ENCODE data around the gene GSTT2. TPM values are rescaled to one million over a fixed set of nuclear protein-coding genes. Genes with fewer than 3 reads are reported as not detected.
A peak's percentile ranks its signal among the peaks of the same experiment; 100 is the strongest.
"Not testable (repeated sequence)": the region's sequence is repeated elsewhere in the genome, so short reads cannot be mapped to it uniquely, and the experiment has no call there.

Gene GSTT2
- total RNA-seq, 1 experiment from 2014 or later: not detected

GRCh38 chr22:23974836-23975352, 5.0 kb upstream of the GSTT2 start:
- TSS peak; percentile 83 for BruUV-seq (replicated peaks)
- intact Hi-C loops (cut with micrococcal nuclease; ENCODE audit: unreplicated experiment); H3K9me3 ChIP-seq (ENCODE audit: low read depth, low read length, poor library complexity, severe bottlenecking); H3K4me1 ChIP-seq (ENCODE audit: insufficient read depth, low read length, poor library complexity, severe bottlenecking); POLR2A ChIA-PET (ENCODE audit: low non-redundant PET); DNase-seq (ENCODE audit: low spot score); H3K27ac ChIP-seq (ENCODE audit: low read depth, low read length, poor library complexity, severe bottlenecking); H3K27me3 ChIP-seq (replicated peaks; ENCODE audit: insufficient read depth, low read depth, low read length, poor library complexity); CTCF ChIA-PET; H3K4me3 ChIP-seq (ENCODE audit: low read depth, low read length, poor library complexity, severe bottlenecking): not testable (repeated sequence)
- H3K36me3 ChIP-seq (ENCODE audit: insufficient read depth, low read length, poor library complexity, severe bottlenecking): peaks cover 20% of the 10 kb centered on the region

- POLR2A ChIA-PET (ENCODE audit: low non-redundant PET); DNase-seq (ENCODE audit: low spot score); H3K9me3 ChIP-seq (ENCODE audit: low read depth, low read length, poor library complexity, severe bottlenecking); H3K27me3 ChIP-seq (replicated peaks; ENCODE audit: insufficient read depth, low read depth, low read length, poor library complexity); intact Hi-C loops (cut with micrococcal nuclease; ENCODE audit: unreplicated experiment); H3K4me3 ChIP-seq (ENCODE audit: low read depth, low read length, poor library complexity, severe bottlenecking); H3K36me3 ChIP-seq (ENCODE audit: insufficient read depth, low read length, poor library complexity, severe bottlenecking); BruUV-seq (replicated peaks); CTCF ChIA-PET; H3K27ac ChIP-seq (ENCODE audit: low read depth, low read length, poor library complexity, severe bottlenecking); H3K4me1 ChIP-seq (ENCODE audit: insufficient read depth, low read length, poor library complexity, severe bottlenecking): not testable (repeated sequence)
These were observed 2.6 kb upstream of the GSTT2 start for GRCh38 chr22:23977304-23977703.

GRCh38 chr22:23980567-23980966, 633 bp downstream of the GSTT2 start:
- intact Hi-C loops (cut with micrococcal nuclease; ENCODE audit: unreplicated experiment); BruUV-seq (replicated peaks); H3K27ac ChIP-seq (ENCODE audit: low read depth, low read length, poor library complexity, severe bottlenecking); POLR2A ChIA-PET (ENCODE audit: low non-redundant PET); H3K9me3 ChIP-seq (ENCODE audit: low read depth, low read length, poor library complexity, severe bottlenecking); DNase-seq (ENCODE audit: low spot score); H3K4me1 ChIP-seq (ENCODE audit: insufficient read depth, low read length, poor library complexity, severe bottlenecking); H3K36me3 ChIP-seq (ENCODE audit: insufficient read depth, low read length, poor library complexity, severe bottlenecking); CTCF ChIA-PET; H3K4me3 ChIP-seq (ENCODE audit: low read depth, low read length, poor library complexity, severe bottlenecking); H3K27me3 ChIP-seq (replicated peaks; ENCODE audit: insufficient read depth, low read depth, low read length, poor library complexity): not testable (repeated sequence)

GRCh38 chr22:23984430-23984829, 4.5 kb downstream of the GSTT2 start:
- no peaks in the 10 kb centered on the region for H3K36me3 ChIP-seq (ENCODE audit: insufficient read depth, low read length, poor library complexity, severe bottlenecking)
- ChIA-PET POLR2A (ENCODE audit: low non-redundant PET) (no interaction called here), CTCF (no interaction called here)
- no peaks in the 10 kb centered on the region for H3K9me3 ChIP-seq (ENCODE audit: low read depth, low read length, poor library complexity, severe bottlenecking)
- DNase-seq (ENCODE audit: low spot score): no peak
- no peaks in the 10 kb centered on the region for H3K27me3 ChIP-seq (replicated peaks; ENCODE audit: insufficient read depth, low read depth, low read length, poor library complexity)
- H3K4me1 ChIP-seq (ENCODE audit: insufficient read depth, low read length, poor library complexity, severe bottlenecking): no peaks in the 10 kb centered on the region
- no peak overlapping the region for H3K27ac ChIP-seq (ENCODE audit: low read depth, low read length, poor library complexity, severe bottlenecking)
- no peak overlapping the region for H3K4me3 ChIP-seq (ENCODE audit: low read depth, low read length, poor library complexity, severe bottlenecking)
- no TSS peak for BruUV-seq (replicated peaks)
- no peak for TF ChIP-seq CTCF (conservative IDR thresholded peaks at IDR 0.05; ENCODE audit: low read depth, low read length)
- no peak for TF ChIP-seq EZH2 (IDR thresholded peaks at IDR 0.05; ENCODE audit: borderline replicate concordance, low read depth, low read length, poor library complexity, severe bottlenecking)
- intact Hi-C loops (cut with micrococcal nuclease; ENCODE audit: unreplicated experiment): no loop called here

GRCh38 chr22:23986089-23986488, 6.2 kb downstream of the GSTT2 start:
- H3K4me1 ChIP-seq (ENCODE audit: insufficient read depth, low read length, poor library complexity, severe bottlenecking); H3K9me3 ChIP-seq (ENCODE audit: low read depth, low read length, poor library complexity, severe bottlenecking); H3K27ac ChIP-seq (ENCODE audit: low read depth, low read length, poor library complexity, severe bottlenecking); H3K27me3 ChIP-seq (replicated peaks; ENCODE audit: insufficient read depth, low read depth, low read length, poor library complexity); intact Hi-C loops (cut with micrococcal nuclease; ENCODE audit: unreplicated experiment); H3K36me3 ChIP-seq (ENCODE audit: insufficient read depth, low read length, poor library complexity, severe bottlenecking); DNase-seq (ENCODE audit: low spot score); CTCF ChIA-PET; H3K4me3 ChIP-seq (ENCODE audit: low read depth, low read length, poor library complexity, severe bottlenecking); BruUV-seq (replicated peaks); POLR2A ChIA-PET (ENCODE audit: low non-redundant PET): not testable (repeated sequence)

- POLR2A ChIA-PET (ENCODE audit: low non-redundant PET); DNase-seq (ENCODE audit: low spot score); CTCF ChIA-PET; H3K4me3 ChIP-seq (ENCODE audit: low read depth, low read length, poor library complexity, severe bottlenecking); intact Hi-C loops (cut with micrococcal nuclease; ENCODE audit: unreplicated experiment); H3K27me3 ChIP-seq (replicated peaks; ENCODE audit: insufficient read depth, low read depth, low read length, poor library complexity); H3K4me1 ChIP-seq (ENCODE audit: insufficient read depth, low read length, poor library complexity, severe bottlenecking); H3K36me3 ChIP-seq (ENCODE audit: insufficient read depth, low read length, poor library complexity, severe bottlenecking); H3K27ac ChIP-seq (ENCODE audit: low read depth, low read length, poor library complexity, severe bottlenecking); BruUV-seq (replicated peaks); H3K9me3 ChIP-seq (ENCODE audit: low read depth, low read length, poor library complexity, severe bottlenecking): not testable (repeated sequence)
These were observed 6.7 kb downstream of the GSTT2 start for GRCh38 chr22:23986538-23987178.

GRCh38 chr22:23989583-23990244, 9.8 kb downstream of the GSTT2 start:
- BruUV-seq (replicated peaks); H3K27me3 ChIP-seq (replicated peaks; ENCODE audit: insufficient read depth, low read depth, low read length, poor library complexity); POLR2A ChIA-PET (ENCODE audit: low non-redundant PET); CTCF ChIA-PET; DNase-seq (ENCODE audit: low spot score); H3K36me3 ChIP-seq (ENCODE audit: insufficient read depth, low read length, poor library complexity, severe bottlenecking); H3K27ac ChIP-seq (ENCODE audit: low read depth, low read length, poor library complexity, severe bottlenecking); H3K4me1 ChIP-seq (ENCODE audit: insufficient read depth, low read length, poor library complexity, severe bottlenecking); intact Hi-C loops (cut with micrococcal nuclease; ENCODE audit: unreplicated experiment); H3K9me3 ChIP-seq (ENCODE audit: low read depth, low read length, poor library complexity, severe bottlenecking); H3K4me3 ChIP-seq (ENCODE audit: low read depth, low read length, poor library complexity, severe bottlenecking): not testable (repeated sequence)
